GM19351 (cell line): ENCODE measurements around the gene TCF23.
"Not testable (repeated sequence)": the region's sequence is repeated elsewhere in the genome, so short reads cannot be mapped to it uniquely, and the experiment has no call there.

Source experiments
- ATAC-seq: cut with Tn5 transposase; IDR thresholded peaks from one replicate; pipeline ENCODE4 v1.9.1; 2021; ENCODE audit warnings: mild to moderate bottlenecking, moderate library complexity; ENCODE audit not compliant: unreplicated experiment

TCF23 gene

DNA sequence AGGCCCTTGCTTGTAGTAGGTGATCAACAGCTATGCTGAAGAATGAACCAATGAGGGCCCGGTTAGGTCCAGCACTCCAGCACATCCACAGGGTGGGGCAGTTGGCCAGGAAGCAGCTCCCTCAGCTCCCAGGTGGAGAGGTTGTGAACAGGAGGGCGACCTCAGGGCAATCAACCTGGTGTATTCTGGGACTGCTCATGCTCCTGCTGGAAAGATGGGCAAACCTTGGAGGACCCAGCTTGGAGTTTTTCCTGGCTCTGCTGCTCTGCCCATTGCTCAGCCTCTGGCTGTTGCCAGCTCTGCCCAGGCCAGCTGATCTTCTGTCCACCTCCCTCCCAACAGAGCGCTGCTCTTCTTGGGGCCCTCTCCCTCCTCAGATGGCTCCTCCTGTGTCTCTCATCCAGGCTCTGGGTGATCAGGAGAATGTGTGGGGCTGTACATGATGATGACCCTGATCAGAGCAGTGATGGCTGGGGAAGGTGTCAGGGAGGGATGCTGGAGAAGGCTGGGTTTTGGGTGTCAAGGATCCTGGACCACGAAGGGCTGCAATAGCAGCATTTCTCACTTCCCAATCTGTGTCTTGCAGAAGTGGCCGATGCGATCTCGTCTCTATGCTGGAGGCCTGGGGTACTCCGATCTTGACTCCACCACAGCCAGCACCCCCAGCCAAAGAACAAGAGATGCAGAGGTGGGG is 3.4 kb downstream of the TCF23 start:
- ATAC-seq, result no peak

DNA sequence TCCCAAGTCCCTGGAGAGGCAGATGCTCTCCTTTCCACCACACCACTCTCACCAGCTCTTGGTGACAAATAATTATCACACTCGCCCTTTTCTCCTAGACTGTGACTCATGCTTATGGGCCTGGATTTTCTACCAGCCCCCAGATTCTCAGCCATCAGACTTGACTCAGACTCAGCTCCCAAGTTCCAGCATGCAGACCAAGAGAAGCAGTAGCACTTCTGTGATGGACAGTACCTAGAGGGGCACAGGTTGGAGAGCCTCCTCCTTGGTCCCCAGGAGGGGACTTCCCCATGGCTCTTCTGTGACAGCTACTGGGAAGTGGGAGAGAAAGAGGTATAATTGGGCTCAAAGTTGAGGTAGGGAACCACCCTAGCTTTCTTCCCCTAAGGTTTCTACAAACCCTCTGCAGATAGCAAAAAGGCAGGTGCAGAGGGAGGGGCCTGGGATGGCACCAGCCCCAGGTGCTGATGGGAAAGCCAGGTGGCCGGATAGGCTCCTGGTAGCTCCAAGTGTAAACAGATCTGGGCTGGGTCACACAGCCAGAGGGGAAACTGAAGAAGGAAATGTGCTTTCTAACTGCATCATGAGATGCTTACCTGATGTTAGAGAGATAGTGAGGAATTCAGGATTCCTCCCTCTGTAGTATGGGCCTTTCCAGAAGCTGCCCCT is 4.1 kb downstream of the TCF23 start:
- ATAC-seq, result no peak

DNA sequence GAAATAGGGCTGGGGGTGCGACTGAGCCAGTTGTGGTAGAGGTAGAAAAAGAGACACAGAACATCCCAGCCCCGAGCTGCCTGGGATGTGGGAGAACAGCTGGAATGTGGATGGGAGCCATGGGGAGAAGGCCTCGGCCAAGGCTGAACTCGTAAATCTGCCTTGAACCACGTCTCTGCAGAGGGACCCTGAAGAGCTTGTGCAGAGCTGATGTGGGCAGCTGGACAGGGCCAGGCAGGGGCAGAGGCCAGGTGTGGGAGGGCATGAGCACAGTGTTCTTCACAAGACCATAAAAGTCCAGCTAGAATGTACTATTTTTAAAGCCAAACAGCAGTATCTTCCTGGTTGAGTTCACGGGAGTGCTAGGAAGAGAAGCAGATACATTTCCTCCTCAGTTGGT is 5.7 kb downstream of the TCF23 start:
- ATAC-seq, result no peak

DNA sequence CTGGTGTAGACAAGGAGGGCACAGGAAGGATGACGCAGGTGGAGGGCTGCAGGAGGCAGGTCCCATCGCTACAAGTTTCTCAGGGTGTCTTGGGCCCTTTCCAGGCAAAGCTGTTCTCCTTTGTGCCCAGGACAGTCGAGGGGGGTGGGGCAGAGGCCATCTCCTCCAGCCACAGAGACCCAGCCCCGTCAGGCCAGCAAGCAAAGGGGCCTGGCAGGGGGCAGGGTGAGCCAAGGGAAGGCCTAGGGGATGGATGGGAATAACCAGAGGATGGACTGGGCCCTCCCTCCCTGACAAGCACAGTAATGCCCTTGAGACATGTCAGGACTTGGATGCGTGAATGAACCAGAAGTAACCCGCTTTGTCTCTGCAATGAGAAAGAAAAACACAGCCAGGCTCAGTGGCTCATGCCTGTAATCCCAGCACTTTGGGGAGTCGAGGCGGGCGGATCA is 6.3 kb downstream of the TCF23 start:
- ATAC-seq, result no peak

DNA sequence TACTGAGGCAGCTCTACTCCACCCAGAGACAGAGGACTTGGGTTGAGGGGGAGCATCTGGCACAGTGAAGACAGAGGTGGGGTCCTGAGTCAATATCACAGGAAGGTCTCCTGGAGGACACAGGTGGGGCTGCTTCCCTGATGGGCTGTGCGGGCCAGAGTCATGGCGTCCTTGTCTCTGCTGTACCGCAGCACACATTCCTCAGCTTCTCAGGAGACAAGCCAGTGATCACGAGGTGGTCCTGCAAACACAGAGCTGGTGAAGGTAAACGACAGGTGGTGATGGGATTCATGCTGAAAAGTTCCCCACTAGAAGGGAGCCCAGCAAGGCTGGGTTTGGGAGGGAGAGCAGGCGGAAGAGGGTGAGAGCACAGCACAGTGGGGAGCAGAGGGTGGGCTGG is 9.7 kb downstream of the TCF23 start:
- ATAC-seq, result no peak

DNA sequence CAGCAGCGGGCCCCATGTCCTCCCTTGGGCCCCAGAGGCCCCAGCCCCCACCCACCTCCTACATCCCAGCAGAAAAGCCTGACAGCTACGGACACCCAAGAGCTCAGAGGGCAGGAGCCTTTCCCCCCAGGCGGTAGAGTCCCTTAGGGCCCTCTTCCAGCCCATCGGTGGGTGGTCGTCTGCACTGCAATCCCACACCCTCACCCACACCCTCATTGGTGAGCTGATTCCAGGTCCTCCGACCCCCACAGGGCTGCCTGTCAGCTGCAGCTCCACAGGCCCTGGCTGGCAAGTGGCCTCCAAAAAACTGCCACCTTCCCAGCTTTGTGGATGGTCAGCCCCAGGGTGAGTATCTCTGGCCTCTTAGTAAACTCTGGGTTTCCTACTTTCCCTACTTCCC is 10.5 kb downstream of the TCF23 start:
- no peak for ATAC-seq

DNA sequence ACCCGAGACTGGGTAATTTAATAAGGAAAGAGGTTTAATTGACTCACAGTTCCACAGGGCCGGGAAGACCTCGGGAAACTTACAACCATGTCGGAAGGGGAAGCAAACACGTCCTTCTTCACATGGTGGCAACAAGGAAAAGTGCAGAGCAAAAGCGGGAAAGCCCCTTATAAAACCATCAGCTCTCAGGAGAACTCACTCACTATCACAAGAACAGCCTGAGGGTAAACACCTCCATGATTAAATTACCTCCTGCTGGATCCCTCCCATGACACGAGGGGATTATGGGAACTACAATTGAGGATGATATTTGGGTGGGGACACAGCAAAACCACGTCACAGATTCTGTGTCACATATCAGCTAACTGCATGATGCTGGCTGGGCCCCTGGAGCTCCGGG is 11.4 kb downstream of the TCF23 start:
- no peak for ATAC-seq

DNA sequence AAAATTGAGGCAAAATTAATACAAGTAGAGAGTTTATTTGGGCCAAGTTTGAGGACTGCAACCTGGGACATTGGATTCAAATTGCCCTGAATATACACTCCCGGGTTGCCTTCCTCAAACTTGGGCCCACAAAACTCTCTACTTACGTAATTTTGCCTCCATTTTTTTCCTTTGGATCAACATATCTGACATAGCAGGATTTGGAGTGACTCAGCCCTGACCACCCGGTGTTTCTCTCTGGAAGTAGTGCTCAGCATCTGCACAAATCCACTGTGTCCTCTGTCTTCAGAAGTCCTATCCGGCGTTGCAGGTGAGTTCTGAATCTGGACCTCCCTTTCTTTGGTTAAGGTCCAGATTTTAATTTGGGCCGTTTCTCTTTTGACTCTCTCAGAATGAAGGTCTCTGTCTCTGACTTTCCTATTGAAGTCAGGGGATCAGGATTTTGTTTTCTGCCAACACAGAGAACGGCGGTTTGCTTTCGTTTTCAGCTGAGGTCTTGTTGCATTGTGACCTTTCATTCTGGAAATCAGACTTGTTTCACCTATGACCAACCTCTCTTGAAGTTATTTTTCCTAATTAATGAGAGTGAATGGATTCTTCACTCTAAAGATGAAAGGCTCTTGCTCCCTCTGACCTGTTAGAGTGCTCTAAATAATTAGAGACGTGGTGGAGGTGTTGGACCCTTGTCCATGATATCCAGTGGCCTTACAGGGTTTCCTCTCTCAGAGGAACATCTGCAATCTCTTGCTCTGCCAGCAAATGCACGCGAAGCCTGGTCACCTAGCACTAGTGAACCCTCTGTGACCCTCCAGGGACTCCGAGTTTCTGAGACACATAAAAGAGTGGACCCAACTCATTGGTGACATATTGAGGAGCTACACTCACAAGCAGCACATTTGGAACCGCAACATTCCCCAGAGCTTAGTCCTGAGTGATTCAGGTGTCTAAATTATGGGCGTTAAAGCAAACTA is 13.6 kb downstream of the TCF23 start:
- ATAC-seq, result no peak

DNA sequence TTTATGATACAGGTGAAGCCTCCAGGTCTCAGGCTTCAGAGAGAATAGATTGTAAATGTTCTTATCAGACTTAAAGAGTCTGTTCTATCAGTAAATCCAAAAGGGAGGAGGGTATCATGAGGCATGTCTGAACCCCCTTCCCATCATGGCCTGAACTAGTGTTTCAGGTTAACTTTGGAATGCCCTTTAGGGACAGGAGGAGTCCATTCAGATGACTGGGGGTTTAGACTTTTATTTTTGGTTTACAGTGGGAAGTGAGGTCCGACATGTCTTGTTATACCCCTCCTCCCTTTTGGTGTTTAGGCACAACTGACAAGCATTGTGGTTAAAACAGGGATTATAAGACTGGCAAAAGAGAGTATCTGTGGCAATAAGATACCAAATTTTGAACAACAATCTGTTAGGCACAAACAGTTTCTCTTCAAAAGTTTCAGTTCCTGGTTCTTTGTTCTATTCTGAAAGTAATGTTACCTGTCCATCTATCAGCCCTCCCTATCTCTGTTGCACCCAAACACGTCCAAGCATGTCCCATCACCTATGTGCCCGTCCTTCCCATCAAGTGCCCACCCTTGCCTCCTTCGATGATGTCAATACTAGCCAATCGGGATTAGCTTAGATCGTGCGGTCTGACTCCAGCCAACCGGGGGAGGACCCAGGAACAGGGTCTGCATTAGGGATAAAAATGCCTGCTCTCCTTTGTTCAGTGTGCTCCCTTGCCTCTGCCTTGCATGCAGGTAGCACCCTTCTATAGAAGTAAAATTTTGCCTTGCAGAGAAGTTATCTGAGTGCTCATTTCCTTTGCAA is 16.4 kb downstream of the TCF23 start:
- no peak for ATAC-seq

DNA sequence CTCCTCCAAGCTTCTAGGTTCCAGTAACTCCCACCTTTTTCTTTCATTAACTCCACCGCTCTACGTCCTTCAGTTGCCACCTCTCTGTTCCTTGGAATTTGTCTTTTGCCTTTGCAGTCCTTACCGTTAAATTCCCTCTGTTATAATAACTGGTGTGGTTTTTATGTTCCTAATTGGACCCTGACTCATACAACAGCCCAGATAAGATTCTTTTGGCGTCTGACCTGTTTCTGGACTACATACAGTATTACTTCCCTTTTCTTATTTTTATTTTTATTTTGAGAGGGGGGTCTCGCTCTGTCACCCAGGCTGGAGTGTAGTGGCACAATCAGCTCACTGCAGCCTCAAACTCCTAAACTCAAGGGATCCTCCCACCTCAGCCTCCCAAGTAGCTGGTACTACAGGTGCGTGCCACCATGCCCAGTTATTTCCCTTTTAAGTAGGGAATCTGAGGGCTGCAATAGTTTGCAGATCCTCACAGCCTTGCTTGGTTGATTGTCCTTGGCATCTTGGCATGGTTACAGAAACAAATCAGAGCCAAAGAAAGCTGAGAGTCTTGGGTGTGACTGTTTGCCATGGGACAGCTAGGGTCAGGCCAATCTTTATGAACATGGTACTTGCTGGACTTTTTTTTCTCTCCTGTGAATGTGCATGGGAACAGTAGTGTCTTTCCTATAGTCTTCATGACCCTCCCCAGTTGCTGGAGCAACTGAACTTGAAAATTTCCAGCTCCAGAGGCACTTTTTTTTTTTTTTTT is 22.0 kb downstream of the TCF23 start:
- ATAC-seq, result no peak

DNA sequence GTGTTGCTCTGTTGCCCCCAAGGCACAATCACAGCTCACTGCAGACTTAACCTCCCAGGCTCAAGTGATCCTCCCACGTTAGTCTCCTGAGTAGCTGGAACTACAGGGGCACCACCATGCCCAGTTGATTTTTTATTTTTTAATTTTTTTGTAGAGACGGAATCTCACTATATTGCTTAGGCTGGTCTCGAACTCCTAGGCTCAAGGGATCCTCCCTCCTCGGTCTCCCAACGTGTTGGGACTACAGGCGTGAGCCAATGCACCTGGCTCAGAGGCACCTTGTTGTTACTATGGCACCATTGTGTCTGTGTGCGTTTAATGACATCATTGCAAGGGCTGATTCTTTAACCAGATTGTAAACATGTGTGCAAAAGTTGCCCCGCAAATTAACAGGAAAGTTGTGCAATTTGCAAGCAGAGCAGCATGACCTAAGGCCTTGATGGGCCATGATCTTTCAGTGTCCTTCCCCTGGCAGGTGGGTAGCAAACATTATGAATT is 22.6 kb downstream of the TCF23 start:
- no peak for ATAC-seq

DNA sequence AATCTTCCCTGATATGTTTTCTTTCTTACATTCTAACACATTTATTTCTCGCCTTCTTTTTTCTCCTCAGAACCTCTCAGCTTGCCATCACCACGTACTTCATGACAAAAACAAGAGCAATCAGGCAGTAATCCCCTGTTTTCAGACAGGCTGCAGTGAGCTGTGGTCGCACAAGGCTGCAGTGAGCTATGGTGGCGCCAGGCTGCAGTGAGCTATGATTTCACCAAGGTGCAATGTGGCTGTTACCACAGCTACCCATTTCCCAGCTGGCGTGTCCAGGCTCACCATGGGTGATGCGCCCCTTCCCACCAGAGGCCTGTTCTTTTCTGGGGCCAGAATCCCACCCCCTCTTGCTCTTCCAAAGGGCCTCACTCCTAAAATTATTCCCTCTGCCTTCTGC is 25.8 kb downstream of the TCF23 start:
- ATAC-seq, result no peak

DNA sequence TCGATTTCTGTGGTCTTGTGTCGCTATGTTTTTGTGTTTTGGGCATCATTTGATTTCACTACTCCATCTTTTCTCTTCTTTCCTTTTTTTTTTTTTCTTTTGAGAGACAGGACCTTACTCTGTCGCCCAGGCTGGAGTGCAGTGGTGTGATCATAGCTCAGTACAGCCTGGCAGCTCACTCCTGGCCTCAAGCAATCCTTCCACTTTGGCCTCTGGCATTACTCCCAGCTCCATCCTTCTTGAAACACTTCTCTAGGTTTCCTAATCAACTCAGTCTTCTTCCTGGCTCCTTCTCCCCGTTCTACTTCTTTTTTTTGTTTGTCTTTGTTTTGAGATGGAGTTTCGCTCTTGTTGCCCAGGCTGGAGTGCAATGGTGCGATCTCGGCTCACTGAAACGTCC is 26.5 kb downstream of the TCF23 start:
- no peak for ATAC-seq

DNA sequence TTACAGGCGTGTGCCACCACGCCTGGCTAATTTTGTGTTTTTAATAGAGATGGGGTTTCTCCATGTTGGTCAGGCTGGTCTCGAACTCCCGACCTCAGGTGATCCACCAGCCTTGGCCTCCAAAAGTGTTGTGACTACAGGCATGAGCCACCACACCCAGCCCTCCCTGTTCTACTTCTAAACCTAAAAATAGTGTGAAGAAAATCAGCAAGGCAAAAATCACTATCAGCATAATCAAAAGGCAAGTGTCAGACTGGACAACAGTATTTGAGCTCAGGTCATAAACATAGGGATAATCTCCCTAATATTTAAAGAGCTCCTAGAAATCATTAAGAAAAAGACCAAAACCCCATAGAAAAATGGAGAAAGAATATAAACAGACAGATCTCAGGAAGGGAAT is 27.0 kb downstream of the TCF23 start:
- not testable (repeated sequence) for ATAC-seq

DNA sequence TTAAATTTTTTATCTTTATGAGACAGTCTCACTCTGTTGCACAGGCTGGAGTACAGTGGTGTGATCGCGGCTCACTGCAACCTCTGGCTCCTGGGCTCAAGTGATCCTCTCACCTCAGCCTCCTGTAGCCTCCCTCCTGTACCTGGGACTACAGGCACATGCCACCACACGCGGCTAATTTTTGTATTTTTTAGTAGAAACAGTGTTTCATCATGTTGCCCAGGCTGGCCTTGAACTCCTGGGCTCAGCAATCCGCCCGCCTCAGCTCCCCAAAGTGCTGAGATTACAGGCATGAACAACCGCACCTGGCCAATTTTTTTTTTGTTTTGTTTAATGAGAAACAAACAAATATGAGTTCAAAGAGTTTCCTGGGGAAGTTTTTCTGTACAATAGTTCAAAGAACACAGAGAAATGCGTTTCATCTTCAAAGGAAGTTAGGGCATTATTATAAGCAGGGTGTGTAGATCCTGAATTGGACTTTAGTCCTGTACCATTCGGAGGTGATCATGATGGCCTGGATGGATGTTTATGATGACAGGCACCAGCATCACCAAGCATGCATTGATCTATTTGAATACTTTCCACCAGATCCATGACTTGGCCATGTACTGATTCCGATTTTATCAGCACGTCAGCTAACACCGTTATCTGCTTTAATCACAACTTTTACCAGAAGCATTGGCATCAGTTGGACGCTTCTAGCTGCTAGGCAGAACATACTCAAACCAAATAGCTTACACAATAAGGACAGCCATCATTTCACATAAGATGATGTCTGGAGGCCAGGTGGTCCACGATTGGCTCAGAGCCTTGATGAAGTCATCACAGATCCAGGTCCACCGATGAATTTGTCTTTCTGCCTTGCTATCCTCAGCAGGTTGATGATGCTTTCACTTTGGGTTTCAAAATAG is 28.9 kb downstream of the TCF23 start:
- ATAC-seq, result no peak

DNA sequence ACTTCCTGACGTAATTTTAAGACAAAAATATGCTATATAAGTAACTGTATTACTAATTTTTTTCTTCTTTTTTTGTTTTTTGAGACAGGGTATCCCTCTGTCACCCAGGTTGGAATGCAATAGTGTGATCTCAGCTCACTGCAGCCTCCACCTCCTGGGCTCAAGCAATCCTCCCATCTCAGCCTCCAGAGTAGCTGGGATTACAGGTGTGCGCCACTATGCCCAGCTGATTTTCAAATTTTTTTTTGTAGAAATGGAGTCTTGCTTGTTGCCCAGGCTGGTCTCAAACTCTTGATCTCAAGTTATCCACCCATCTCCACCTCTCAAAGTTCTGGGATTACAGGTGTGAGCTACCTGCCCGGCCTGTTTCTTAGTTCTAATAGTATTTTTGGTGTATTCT is 29.7 kb downstream of the TCF23 start:
- ATAC-seq, result no peak

DNA sequence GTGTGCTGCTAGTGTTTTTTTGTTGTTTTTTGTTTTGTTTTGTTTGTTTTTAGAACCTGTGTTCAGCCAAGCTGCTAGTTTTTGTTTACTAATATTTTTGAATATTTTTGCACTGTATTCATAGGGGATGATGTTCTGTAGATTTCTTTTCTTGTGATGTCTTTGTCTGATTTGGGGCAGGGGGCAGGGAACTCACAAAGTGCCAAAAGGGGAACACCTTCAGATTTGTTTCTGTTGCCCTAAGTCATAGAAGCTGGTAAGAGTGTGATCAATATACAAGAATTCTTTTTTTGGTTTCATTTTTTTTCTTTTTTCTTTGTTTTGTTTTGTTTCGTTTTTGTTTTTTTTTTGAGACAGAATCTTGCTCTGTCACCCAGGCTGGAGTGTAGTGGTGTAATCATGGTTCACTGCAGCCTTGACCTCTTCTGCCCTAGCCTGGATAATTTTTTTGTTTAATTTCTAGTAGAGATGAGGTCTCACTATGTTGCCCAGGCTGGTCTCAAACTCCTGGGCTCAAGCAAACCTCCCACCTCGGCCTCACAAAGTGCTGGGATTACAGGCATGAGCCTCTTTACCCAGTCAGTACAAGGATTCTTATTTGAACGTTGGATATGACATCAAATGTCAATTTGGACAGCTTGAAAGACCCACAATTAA is 30.7 kb downstream of the TCF23 start:
- no peak for ATAC-seq

DNA sequence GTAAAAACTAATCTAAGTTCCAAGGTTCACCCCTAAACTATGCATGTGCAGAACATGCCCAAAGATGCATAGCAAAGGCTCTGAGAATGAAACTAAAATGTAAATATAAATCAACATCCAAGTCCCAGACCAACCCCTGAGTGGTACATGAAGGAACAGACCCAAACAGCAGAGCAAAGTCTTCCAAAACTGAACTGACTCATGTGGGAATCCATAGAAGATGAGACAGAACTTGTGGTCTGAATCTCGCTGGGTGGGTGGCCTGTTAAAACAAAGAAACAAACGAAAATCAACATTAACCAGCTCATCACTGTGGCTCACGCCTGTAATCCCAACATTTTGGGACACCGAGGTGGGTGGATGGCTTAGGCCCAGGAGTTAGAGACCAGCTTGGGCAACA is 33.5 kb downstream of the TCF23 start:
- no peak for ATAC-seq
